IMR-90 (cell line): Measurements from ENCODE around the gene CPXM2.

Experiments
- BHLHE40 ChIP-seq: fragments of 150-350 bp; IDR thresholded peaks from 2 replicates; pipeline ENCODE4 v1.6.1; 2016; ENCODE audit warnings: mild to moderate bottlenecking, low read depth, low read length
- MAZ ChIP-seq: IDR thresholded peaks from 2 replicates; pipeline ENCODE4 v1.6.1; 2012; ENCODE audit warnings: low read depth, mild to moderate bottlenecking, low read length, improper control_type of control experiment, moderate library complexity, borderline replicate concordance
- NFE2L2 ChIP-seq: fragments of 150-350 bp; IDR thresholded peaks from 2 replicates; pipeline ENCODE4 v1.6.1; 2016; ENCODE audit warnings: low read depth, mild to moderate bottlenecking, low read length
- POLR2A ChIP-seq: IDR thresholded peaks from 2 replicates; pipeline ENCODE4 v1.6.1; 2012; ENCODE audit warnings: mild to moderate bottlenecking, low read depth, low read length
- RCOR1 ChIP-seq: IDR thresholded peaks from 2 replicates; pipeline ENCODE4 v1.6.1; 2012; ENCODE audit warnings: mild to moderate bottlenecking, low read length, improper control_type of control experiment; ENCODE audit not compliant: insufficient replicate concordance
- SMC3 ChIP-seq: fragments of 150-350 bp; IDR thresholded peaks from 2 replicates; pipeline ENCODE4 v1.6.1; 2016; ENCODE audit warnings: low read depth, mild to moderate bottlenecking, antibody characterized with exemption, low read length, moderate library complexity
- TF ChIP-seq, protein P1 (sequence below): conservative IDR thresholded peaks from 2 replicates; pipeline ENCODE4 v1.5.1; 2012; ENCODE audit warnings: mild to moderate bottlenecking, low read depth, low read length, improper control_type of control experiment
- TF ChIP-seq, protein P2 (sequence below): fragments of 150-350 bp; IDR thresholded peaks from 2 replicates; pipeline ENCODE4 v1.6.1; 2017; ENCODE audit warnings: mild to moderate bottlenecking, antibody characterized with exemption, low read length, low read depth

DNA sequence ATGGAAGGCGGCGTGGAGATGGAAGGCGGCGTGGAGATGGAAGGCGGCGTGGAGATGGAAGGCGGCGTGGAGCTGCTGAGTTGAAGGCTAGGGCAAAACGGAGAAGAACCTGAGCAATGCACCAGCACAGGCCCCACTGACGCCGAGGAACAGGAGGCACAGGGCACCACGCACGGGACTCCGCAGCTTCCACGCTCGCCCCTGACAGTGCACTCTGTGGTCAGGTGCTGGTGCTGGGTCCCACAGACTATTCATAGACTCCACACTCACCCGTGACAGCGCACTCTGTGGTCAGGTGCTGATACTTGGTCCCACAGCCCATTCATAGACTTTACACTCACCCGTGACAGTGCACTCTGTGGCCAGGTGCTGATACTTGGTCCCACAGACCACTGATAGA is 34.0 kb downstream of the CPXM2 start:
- no peak for TF ChIP-seq POLR2A
- no peak for TF ChIP-seq NFE2L2
- no peak for TF ChIP-seq RCOR1
- TF ChIP-seq, protein P1, sequence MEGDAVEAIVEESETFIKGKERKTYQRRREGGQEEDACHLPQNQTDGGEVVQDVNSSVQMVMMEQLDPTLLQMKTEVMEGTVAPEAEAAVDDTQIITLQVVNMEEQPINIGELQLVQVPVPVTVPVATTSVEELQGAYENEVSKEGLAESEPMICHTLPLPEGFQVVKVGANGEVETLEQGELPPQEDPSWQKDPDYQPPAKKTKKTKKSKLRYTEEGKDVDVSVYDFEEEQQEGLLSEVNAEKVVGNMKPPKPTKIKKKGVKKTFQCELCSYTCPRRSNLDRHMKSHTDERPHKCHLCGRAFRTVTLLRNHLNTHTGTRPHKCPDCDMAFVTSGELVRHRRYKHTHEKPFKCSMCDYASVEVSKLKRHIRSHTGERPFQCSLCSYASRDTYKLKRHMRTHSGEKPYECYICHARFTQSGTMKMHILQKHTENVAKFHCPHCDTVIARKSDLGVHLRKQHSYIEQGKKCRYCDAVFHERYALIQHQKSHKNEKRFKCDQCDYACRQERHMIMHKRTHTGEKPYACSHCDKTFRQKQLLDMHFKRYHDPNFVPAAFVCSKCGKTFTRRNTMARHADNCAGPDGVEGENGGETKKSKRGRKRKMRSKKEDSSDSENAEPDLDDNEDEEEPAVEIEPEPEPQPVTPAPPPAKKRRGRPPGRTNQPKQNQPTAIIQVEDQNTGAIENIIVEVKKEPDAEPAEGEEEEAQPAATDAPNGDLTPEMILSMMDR: no peak
- TF ChIP-seq, protein P2, sequence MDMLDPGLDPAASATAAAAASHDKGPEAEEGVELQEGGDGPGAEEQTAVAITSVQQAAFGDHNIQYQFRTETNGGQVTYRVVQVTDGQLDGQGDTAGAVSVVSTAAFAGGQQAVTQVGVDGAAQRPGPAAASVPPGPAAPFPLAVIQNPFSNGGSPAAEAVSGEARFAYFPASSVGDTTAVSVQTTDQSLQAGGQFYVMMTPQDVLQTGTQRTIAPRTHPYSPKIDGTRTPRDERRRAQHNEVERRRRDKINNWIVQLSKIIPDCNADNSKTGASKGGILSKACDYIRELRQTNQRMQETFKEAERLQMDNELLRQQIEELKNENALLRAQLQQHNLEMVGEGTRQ: no peak
- no peak for TF ChIP-seq BHLHE40
- no peak for TF ChIP-seq MAZ
- TF ChIP-seq SMC3: no peak
